ENCODE results near the gene DIRAS1. TPM values are rescaled to one million over a fixed set of nuclear protein-coding genes. Genes with fewer than 3 reads are reported as not detected.

The DIRAS1 gene
- total and polyA plus RNA-seq, 12 donors = 0.09 to 4.8 (median 1.8) TPM

- TF ChIP-seq CTCF (IDR thresholded peaks at IDR 0.05) = no peak
- no peak for TF ChIP-seq POLR2A (IDR thresholded peaks at IDR 0.05)
- Histone ChIP-seq H3K9me3 (replicated peaks in 1 of 3) (no peaks in the 10 kb centered on the region), H3K4me1 (replicated peaks in 1 of 2) (peaks cover 11 to 21% of the 10 kb centered on the region in 2 donors), H3K27me3 (no peaks in the 10 kb centered on the region), H3K36me3 (replicated peaks in 1 of 2) (peaks cover 0 to 45% of the 10 kb centered on the region in 2 donors), H3K4me3 (no peak overlapping the region), H3K27ac (no peak overlapping the region)
- no peak for DNase-seq
- 90 to 97% (median 93%) methylated on average over 6 to 29 of the region's 29 CpGs for WGBS, 4 donors
- intact Hi-C loops (cut with DNase I) = no loop called here
Measured at GRCh38 chr19:2768365-2769132, 47.4 kb upstream of the DIRAS1 start.

- Histone ChIP-seq H3K36me3 (replicated peaks in 1 of 2) (peaks cover 0 to 53% of the 10 kb centered on the region in 2 donors), H3K27me3 (no peaks in the 10 kb centered on the region), H3K9me3 (replicated peaks in 1 of 3) (no peaks in the 10 kb centered on the region), H3K27ac (no peak overlapping the region), H3K4me1 (replicated peaks in 1 of 2) (peaks cover 11 to 21% of the 10 kb centered on the region in 2 donors), H3K4me3 (no peak overlapping the region)
- intact Hi-C loops (cut with DNase I) = no loop called here
- WGBS, 4 donors = 92 to 96% (median 94%) methylated on average over 7 to 19 of the region's 19 CpGs
- TF ChIP-seq CTCF (IDR thresholded peaks at IDR 0.05) = no peak
- no peak for TF ChIP-seq POLR2A (IDR thresholded peaks at IDR 0.05)
- DNase-seq = no peak
Measured at GRCh38 chr19:2767688-2768087, 46.5 kb upstream of the DIRAS1 start.

- Histone ChIP-seq H3K27ac (no peak overlapping the region), H3K36me3 (replicated peaks in 1 of 2) (peaks cover 0 to 60% of the 10 kb centered on the region in 2 donors), H3K9me3 (replicated peaks in 1 of 3) (no peaks in the 10 kb centered on the region), H3K4me3 (no peak overlapping the region), H3K27me3 (no peaks in the 10 kb centered on the region), H3K4me1 (replicated peaks in 1 of 2) (peaks cover 11 to 16% of the 10 kb centered on the region in 2 donors)
- 90 to 97% (median 95%) methylated on average over 17 to 35 of the region's 35 CpGs for WGBS, 4 donors
- intact Hi-C loops (cut with DNase I) = no loop called here
- TF ChIP-seq POLR2A (IDR thresholded peaks at IDR 0.05) (no peak), CTCF (IDR thresholded peaks at IDR 0.05) (no peak)
- DNase-seq = no peak
Measured at GRCh38 chr19:2766594-2767372, 45.6 kb upstream of the DIRAS1 start.

- Histone ChIP-seq H3K27ac (no peak overlapping the region), H3K4me3 (no peak overlapping the region), H3K27me3 (no peaks in the 10 kb centered on the region), H3K9me3 (replicated peaks in 1 of 3) (no peaks in the 10 kb centered on the region), H3K4me1 (replicated peaks in 1 of 2) (peaks cover 3% of the 10 kb centered on the region in 2 donors), H3K36me3 (replicated peaks in 1 of 2) (peaks cover 0 to 71% of the 10 kb centered on the region in 2 donors)
- 87 to 95% (median 90%) methylated on average over 2 to 15 of the region's 15 CpGs for WGBS, 4 donors
- DNase-seq = no peak
- TF ChIP-seq CTCF (IDR thresholded peaks at IDR 0.05) = no peak
- TF ChIP-seq POLR2A (IDR thresholded peaks at IDR 0.05) = no peak
- intact Hi-C loops (cut with DNase I) = no loop called here
Measured at GRCh38 chr19:2765376-2765775, 44.2 kb upstream of the DIRAS1 start.
